ENCODE data around the gene REC8. TPM values are rescaled to one million over a fixed set of nuclear protein-coding genes. Genes with fewer than 3 reads are reported as not detected.

REC8 gene
- total RNA-seq, 1 donor from 2014 or later, result 1.1 TPM

DNA sequence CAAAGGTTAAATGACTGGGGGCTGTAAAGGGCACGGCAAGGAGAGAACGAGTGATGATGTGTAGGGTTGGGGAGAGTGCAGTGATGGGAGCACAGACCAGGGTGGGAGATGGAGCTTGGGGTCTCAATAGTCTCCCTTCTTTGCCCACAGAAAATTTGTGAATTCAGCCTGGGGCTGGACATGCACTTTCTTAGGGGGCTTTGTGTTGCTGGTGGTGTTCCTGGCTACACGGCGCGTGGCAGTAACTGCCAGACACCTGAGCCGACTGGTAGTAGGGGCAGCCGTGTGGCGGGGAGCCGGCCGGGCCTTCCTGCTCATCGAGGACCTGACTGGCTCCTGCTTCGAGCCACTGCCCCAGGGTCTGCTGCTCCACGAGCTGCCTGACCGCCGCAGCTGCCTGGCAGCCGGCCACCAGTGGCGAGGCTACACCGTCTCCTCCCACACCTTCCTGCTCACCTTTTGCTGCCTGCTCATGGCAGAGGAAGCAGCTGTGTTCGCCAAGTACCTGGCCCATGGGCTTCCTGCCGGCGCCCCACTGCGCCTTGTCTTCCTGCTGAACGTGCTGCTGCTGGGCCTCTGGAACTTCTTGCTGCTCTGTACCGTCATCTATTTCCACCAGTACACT, 39.7 kb upstream of the REC8 start:
- no peaks in the 10 kb centered on the region for H3K27me3 ChIP-seq (ENCODE audit: control insufficient read depth, insufficient read depth, low read length)
- DNase-seq (ENCODE audit: low read depth), result no peak
- TF ChIP-seq, protein P1, sequence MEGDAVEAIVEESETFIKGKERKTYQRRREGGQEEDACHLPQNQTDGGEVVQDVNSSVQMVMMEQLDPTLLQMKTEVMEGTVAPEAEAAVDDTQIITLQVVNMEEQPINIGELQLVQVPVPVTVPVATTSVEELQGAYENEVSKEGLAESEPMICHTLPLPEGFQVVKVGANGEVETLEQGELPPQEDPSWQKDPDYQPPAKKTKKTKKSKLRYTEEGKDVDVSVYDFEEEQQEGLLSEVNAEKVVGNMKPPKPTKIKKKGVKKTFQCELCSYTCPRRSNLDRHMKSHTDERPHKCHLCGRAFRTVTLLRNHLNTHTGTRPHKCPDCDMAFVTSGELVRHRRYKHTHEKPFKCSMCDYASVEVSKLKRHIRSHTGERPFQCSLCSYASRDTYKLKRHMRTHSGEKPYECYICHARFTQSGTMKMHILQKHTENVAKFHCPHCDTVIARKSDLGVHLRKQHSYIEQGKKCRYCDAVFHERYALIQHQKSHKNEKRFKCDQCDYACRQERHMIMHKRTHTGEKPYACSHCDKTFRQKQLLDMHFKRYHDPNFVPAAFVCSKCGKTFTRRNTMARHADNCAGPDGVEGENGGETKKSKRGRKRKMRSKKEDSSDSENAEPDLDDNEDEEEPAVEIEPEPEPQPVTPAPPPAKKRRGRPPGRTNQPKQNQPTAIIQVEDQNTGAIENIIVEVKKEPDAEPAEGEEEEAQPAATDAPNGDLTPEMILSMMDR (IDR thresholded peaks at IDR 0.05; ENCODE audit: insufficient read depth, low read length, severe bottlenecking), result no peak
- H3K4me3 ChIP-seq (ENCODE audit: low read depth, low read length), result no peak overlapping the region
- H3K36me3 ChIP-seq (ENCODE audit: control insufficient read depth, insufficient read depth, low read length), result peaks cover 1% of the 10 kb centered on the region
- FAIRE-seq, result no peak

DNA sequence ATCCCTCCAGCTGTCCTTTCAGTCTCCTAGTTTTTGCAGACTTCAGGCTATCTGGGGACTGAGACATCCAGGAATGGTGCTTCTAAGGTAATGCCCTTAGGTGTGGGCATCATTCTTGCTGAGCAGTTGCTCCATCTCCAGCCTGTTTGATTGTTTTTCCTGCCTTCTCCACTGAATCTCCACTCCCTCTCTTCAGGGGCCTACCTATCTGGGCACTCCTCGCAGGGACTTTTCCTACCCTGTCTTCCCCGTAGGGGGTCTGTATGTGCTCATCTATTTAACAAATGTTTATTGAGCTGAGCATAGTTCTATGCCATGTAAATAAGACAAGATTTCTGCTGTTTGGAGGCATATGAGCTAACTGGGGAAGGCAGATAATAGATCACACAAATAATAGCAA, 38.9 kb upstream of the REC8 start:
- Histone ChIP-seq H3K27me3 (ENCODE audit: control insufficient read depth, insufficient read depth, low read length) (no peaks in the 10 kb centered on the region), H3K36me3 (ENCODE audit: control insufficient read depth, insufficient read depth, low read length) (peaks cover 3% of the 10 kb centered on the region), H3K4me3 (ENCODE audit: low read depth, low read length) (no peak overlapping the region)
- TF ChIP-seq, protein P1 (IDR thresholded peaks at IDR 0.05; ENCODE audit: insufficient read depth, low read length, severe bottlenecking), result no peak
- no peak for FAIRE-seq
- DNase-seq (ENCODE audit: low read depth), result no peak

- FAIRE-seq, result no peak
- DNase-seq (ENCODE audit: low read depth), result no peak
- TF ChIP-seq, protein P1 (IDR thresholded peaks at IDR 0.05; ENCODE audit: insufficient read depth, low read length, severe bottlenecking), result no peak
- H3K27me3 ChIP-seq (ENCODE audit: control insufficient read depth, insufficient read depth, low read length), result no peaks in the 10 kb centered on the region
- H3K36me3 ChIP-seq (ENCODE audit: control insufficient read depth, insufficient read depth, low read length), result peaks cover 7% of the 10 kb centered on the region
- no peak overlapping the region for H3K4me3 ChIP-seq (ENCODE audit: low read depth, low read length)
Observed at GRCh38 chr14:24133735-24134134, 38.1 kb upstream of the REC8 start.

GRCh38 chr14:24135584-24135833, 36.4 kb upstream of the REC8 start:
- TF ChIP-seq, protein P1 (IDR thresholded peaks at IDR 0.05; ENCODE audit: insufficient read depth, low read length, severe bottlenecking), result no peak
- FAIRE-seq, result no peak
- no peaks in the 10 kb centered on the region for H3K27me3 ChIP-seq (ENCODE audit: control insufficient read depth, insufficient read depth, low read length)
- no peak for DNase-seq (ENCODE audit: low read depth)
- peaks cover 12% of the 10 kb centered on the region for H3K36me3 ChIP-seq (ENCODE audit: control insufficient read depth, insufficient read depth, low read length)
- H3K4me3 ChIP-seq (ENCODE audit: low read depth, low read length), result peak overlapping the region; percentile 67

DNA sequence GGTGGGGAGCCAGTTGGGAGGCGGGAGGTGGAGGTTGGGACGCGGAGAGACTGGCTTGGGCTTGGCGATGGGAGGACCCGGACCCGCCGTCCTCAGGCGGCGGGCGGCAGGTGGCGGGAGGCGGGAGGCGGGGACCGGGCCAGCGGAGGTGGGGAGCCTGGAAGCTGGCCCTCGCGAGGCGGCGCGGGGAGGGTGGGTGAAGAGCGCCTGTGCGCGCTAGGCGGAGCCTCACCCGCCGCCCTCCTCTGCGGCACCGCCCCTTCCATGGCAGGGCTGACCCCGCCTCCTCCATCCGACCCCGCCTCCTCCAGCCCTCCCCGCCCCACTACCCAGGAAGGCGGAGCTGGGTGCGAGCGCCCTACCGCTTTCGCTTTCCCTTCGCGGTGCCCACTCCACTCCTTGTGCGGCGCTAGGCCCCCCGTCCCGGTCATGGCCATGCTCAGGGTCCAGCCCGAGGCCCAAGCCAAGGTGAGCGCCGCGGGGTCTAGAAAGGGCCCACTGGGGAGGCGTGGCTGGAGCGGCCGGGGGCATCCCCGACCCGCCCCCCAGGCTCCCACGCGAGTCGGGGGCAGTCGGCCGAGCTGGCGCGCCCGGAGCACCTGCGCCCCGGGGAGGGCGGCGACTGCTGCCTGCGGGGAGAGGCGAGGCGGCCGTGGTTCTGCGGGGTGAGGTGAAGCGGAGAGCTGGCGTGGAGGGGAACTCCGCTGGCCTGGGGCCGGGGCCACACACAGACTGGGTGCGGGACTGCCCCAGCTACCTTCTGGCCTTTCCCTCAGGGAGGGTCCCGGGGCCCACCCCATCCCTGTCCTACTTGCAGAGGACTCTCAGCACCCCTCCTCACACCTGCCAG, 35.8 kb upstream of the REC8 start, which contains the start of gene PSME1:
PSME1 (plus strand) TSS at position 361 of the 850 bp plus-strand sequence; CDS start at position 430, 69 bp downstream.
- TF ChIP-seq, protein P1 (IDR thresholded peaks at IDR 0.05; ENCODE audit: insufficient read depth, low read length, severe bottlenecking), result no peak
- DNase-seq (ENCODE audit: low read depth) (peak; percentile 68), FAIRE-seq (no peak)
- no peaks in the 10 kb centered on the region for H3K27me3 ChIP-seq (ENCODE audit: control insufficient read depth, insufficient read depth, low read length)
- H3K36me3 ChIP-seq (ENCODE audit: control insufficient read depth, insufficient read depth, low read length), result peaks cover 12% of the 10 kb centered on the region
- peak within 1 kb of the TSS; percentile 67 for H3K4me3 ChIP-seq (ENCODE audit: low read depth, low read length)
